WTC11 (cell line): ENCODE results near the gene RNF148. TPM values are rescaled to one million over a fixed set of nuclear protein-coding genes. Genes with fewer than 3 reads are reported as not detected.

Experiments used
- ATAC-seq: fragments of 200-7000 bp; cut with Tn5 transposase; 2 replicates; pipeline ENCODE4 v1.10.0; 2021; ENCODE audit warnings: mild to moderate bottlenecking, moderate library complexity
- CTCF ChIA-PET: fragments of 300-600 bp; sonication (Branson Sonifier 250); formaldehyde crosslinking; loops from one replicate; lab custom pipeline; 2021; ENCODE audit warnings: antibody characterized with exemption; lab: Charles Lee
- POLR2A ChIA-PET: fragments of 350-600 bp; sonication (Branson Sonifier 250); formaldehyde crosslinking; loops from one replicate; lab custom pipeline; 2021; ENCODE audit warnings: antibody characterized with exemption; lab: Charles Lee
- DNase-seq: peaks from one replicate; pipeline ENCODE4 v3.0.0; 2021; ENCODE audit warnings: low spot score
- H3K27ac Mint-ChIP-seq: 2 replicates; pipeline ENCODE4 v1.8.0; 2021; ENCODE audit warnings: mixed read lengths
- H3K27me3 Mint-ChIP-seq: 2 replicates; pipeline ENCODE4 v1.8.0; 2021; ENCODE audit warnings: low read depth, mild to moderate bottlenecking, moderate library complexity, mixed read lengths
- H3K36me3 Mint-ChIP-seq: 2 replicates; pipeline ENCODE4 v1.8.0; 2021; ENCODE audit warnings: mixed read lengths
- H3K4me1 Mint-ChIP-seq: 2 replicates; pipeline ENCODE4 v1.8.0; 2022; ENCODE audit warnings: mixed read lengths
- H3K4me3 Mint-ChIP-seq: 2 replicates; pipeline ENCODE4 v1.8.0; 2021; ENCODE audit warnings: mild to moderate bottlenecking, moderate library complexity, mixed read lengths
- H3K9me3 Mint-ChIP-seq: 2 replicates; pipeline ENCODE4 v1.8.0; 2021; ENCODE audit warnings: mixed read lengths
- CBFB ChIP-seq: sonication (generic); formaldehyde crosslinking; IDR thresholded peaks from 2 replicates; pipeline ENCODE4 v1.8.1; 2022; ENCODE audit warnings: mild to moderate bottlenecking, low read depth, missing genetic modification reagents
- ELF4 ChIP-seq: sonication (generic); formaldehyde crosslinking; IDR thresholded peaks from 2 replicates; pipeline ENCODE4 v1.8.1; 2022; ENCODE audit warnings: low read depth, mild to moderate bottlenecking, moderate library complexity, missing genetic modification reagents
- ESRRA ChIP-seq: sonication (generic); formaldehyde crosslinking; IDR thresholded peaks from 2 replicates; pipeline ENCODE4 v1.8.1; 2022; ENCODE audit warnings: mild to moderate bottlenecking, missing genetic modification reagents, borderline replicate concordance
- ETV6 ChIP-seq: sonication (generic); formaldehyde crosslinking; IDR thresholded peaks from 2 replicates; pipeline ENCODE4 v1.8.1; 2022; ENCODE audit warnings: mild to moderate bottlenecking, missing genetic modification reagents
- JAZF1 ChIP-seq: fragments of 250-450 bp; sonication (Bioruptor Pico); IDR thresholded peaks from 2 replicates; pipeline ENCODE4 v1.9.0; 2021; ENCODE audit warnings: moderate library complexity, mild to moderate bottlenecking, inconsistent platforms
- JUN ChIP-seq: sonication (generic); formaldehyde crosslinking; IDR thresholded peaks from 2 replicates; pipeline ENCODE4 v1.8.0; 2023; ENCODE audit warnings: mild to moderate bottlenecking, missing genetic modification reagents
- KAT7 ChIP-seq: sonication (generic); formaldehyde crosslinking; IDR thresholded peaks from 2 replicates; pipeline ENCODE4 v1.8.1; 2023; ENCODE audit warnings: missing genetic modification reagents, mild to moderate bottlenecking, borderline replicate concordance
- NR1H2 ChIP-seq: sonication (generic); formaldehyde crosslinking; IDR thresholded peaks from 2 replicates; pipeline ENCODE4 v1.9.0; 2021; ENCODE audit warnings: mild to moderate bottlenecking, moderate library complexity, missing genetic modification reagents
- SMAD4 ChIP-seq: sonication (generic); formaldehyde crosslinking; IDR thresholded peaks from 2 replicates; pipeline ENCODE4 v1.8.0; 2022; ENCODE audit warnings: mild to moderate bottlenecking, missing genetic modification reagents
- ZNF232 ChIP-seq: sonication (generic); formaldehyde crosslinking; IDR thresholded peaks from 2 replicates; pipeline ENCODE4 v1.8.0; 2022; ENCODE audit warnings: mild to moderate bottlenecking, missing genetic modification reagents
- ZNF263 ChIP-seq: sonication (generic); formaldehyde crosslinking; IDR thresholded peaks from 2 replicates; pipeline ENCODE4 v1.8.1; 2022; ENCODE audit warnings: low read depth, mild to moderate bottlenecking, moderate library complexity, missing genetic modification reagents
- ZNF317 ChIP-seq: sonication (generic); formaldehyde crosslinking; IDR thresholded peaks from 2 replicates; pipeline ENCODE4 v1.8.1; 2023; ENCODE audit warnings: low read depth, mild to moderate bottlenecking, moderate library complexity, missing genetic modification reagents, borderline replicate concordance
- total RNA-seq: library from RNA; stranded (reverse); gene quantifications from 3 replicates; pipeline ENCODE4 v1.2.3, GENCODE V29; 2021
- TF ChIP-seq, protein P1 (sequence below): sonication (generic); formaldehyde crosslinking; IDR thresholded peaks from 2 replicates; pipeline ENCODE4 v1.8.0; 2022; ENCODE audit warnings: mild to moderate bottlenecking, missing genetic modification reagents
- TF ChIP-seq, protein P2 (sequence below): sonication (generic); formaldehyde crosslinking; IDR thresholded peaks from 2 replicates; pipeline ENCODE4 v1.8.1; 2023; ENCODE audit warnings: mild to moderate bottlenecking, missing genetic modification reagents, moderate library complexity
- TF ChIP-seq, protein P3 (sequence below): fragments of 250-450 bp; sonication (Bioruptor Pico); conservative IDR thresholded peaks from 2 replicates; pipeline ENCODE4 v1.9.0; 2021; ENCODE audit warnings: mild to moderate bottlenecking
- TF ChIP-seq, protein P4 (sequence below): fragments of 250-450 bp; sonication (Bioruptor Pico); IDR thresholded peaks from 2 replicates; pipeline ENCODE4 v1.8.0; 2021; ENCODE audit warnings: mild to moderate bottlenecking
- TF ChIP-seq, protein P5 (sequence below): sonication (generic); formaldehyde crosslinking; IDR thresholded peaks from 2 replicates; pipeline ENCODE4 v1.8.1; 2023; ENCODE audit warnings: mild to moderate bottlenecking, missing genetic modification reagents
- TF ChIP-seq, protein P6 (sequence below): sonication (generic); formaldehyde crosslinking; IDR thresholded peaks from 2 replicates; pipeline ENCODE4 v1.8.1; 2022; ENCODE audit warnings: low read depth, missing genetic modification reagents, borderline replicate concordance
- TF ChIP-seq, protein P7 (sequence below): sonication (generic); formaldehyde crosslinking; IDR thresholded peaks from 2 replicates; pipeline ENCODE4 v1.8.0; 2023; ENCODE audit warnings: missing genetic modification reagents, mild to moderate bottlenecking, borderline replicate concordance
- TF ChIP-seq, protein P8 (sequence below): sonication (generic); formaldehyde crosslinking; IDR thresholded peaks from 2 replicates; pipeline ENCODE4 v1.8.1; 2022; ENCODE audit warnings: missing genetic modification reagents, borderline replicate concordance
- TF ChIP-seq, protein P9 (sequence below): sonication (generic); formaldehyde crosslinking; IDR thresholded peaks from 2 replicates; pipeline ENCODE4 v1.8.0; 2023; ENCODE audit warnings: missing genetic modification reagents

The RNF148 gene
- total RNA-seq, 1 experiment from 2014 or later, result 0.17 TPM

DNA sequence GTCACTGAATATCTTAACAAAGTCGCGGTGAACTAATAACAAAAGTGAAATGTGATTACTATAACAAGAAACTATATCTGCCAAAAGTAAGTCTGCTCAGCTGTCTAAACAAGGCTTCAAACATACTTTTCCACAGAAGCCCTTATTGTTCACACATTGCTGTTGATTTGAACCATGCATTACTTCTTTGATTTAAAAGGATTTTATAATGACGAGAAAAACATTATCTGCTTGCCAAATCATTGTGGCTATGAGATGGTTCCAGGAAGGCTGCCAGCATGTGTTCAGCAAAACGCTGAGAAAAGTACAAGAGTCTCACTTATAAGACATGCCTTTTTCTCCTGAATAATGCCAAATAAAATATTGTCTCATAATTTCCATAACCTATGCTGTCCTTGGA, 28.2 kb downstream of the RNF148 start (continued):
- TF ChIP-seq, protein P1, sequence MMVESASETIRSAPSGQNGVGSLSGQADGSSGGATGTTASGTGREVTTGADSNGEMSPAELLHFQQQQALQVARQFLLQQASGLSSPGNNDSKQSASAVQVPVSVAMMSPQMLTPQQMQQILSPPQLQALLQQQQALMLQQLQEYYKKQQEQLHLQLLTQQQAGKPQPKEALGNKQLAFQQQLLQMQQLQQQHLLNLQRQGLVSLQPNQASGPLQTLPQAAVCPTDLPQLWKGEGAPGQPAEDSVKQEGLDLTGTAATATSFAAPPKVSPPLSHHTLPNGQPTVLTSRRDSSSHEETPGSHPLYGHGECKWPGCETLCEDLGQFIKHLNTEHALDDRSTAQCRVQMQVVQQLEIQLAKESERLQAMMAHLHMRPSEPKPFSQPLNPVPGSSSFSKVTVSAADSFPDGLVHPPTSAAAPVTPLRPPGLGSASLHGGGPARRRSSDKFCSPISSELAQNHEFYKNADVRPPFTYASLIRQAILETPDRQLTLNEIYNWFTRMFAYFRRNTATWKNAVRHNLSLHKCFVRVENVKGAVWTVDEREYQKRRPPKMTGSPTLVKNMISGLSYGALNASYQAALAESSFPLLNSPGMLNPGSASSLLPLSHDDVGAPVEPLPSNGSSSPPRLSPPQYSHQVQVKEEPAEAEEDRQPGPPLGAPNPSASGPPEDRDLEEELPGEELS (CRISPR knock-in tag), result no peak
- TF ChIP-seq, protein P2, sequence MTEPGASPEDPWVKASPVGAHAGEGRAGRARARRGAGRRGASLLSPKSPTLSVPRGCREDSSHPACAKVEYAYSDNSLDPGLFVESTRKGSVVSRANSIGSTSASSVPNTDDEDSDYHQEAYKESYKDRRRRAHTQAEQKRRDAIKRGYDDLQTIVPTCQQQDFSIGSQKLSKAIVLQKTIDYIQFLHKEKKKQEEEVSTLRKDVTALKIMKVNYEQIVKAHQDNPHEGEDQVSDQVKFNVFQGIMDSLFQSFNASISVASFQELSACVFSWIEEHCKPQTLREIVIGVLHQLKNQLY, result no peak
- TF ChIP-seq KAT7 (CRISPR knock-in tag), result no peak
- TF ChIP-seq, protein P3, sequence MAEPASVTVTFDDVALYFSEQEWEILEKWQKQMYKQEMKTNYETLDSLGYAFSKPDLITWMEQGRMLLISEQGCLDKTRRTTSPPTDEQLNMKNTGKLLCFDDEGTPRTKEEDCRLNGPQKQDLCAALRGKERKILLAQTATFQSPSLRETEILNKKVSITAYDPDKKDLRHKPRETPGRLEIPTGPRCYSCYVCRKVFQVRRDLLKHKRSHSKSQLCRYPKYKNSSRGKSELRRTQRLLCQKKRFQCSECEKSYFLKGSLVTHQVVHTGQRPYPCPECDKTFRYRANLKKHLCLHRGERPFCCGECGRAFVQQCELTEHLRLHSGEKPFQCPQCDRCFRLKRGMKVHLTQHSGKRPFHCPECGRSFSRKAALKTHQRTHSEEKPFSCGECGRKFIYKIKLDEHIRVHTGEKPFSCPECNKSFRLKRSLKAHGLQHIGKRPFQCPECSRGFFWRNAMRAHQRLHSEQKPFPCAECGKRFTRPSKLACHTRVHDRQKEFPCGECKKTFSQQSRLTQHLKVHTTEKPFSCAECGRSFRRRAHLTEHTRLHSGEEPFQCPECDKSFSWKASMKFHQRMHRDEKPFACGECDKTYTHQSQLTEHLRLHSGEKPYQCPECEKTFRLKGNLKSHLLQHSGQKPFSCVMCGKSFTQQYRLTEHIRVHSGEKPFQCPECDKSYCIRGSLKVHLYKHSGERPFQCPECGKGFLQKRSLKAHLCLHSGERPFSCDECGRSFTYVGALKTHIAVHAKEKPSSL (CRISPR knock-in tag), result no peak

DNA sequence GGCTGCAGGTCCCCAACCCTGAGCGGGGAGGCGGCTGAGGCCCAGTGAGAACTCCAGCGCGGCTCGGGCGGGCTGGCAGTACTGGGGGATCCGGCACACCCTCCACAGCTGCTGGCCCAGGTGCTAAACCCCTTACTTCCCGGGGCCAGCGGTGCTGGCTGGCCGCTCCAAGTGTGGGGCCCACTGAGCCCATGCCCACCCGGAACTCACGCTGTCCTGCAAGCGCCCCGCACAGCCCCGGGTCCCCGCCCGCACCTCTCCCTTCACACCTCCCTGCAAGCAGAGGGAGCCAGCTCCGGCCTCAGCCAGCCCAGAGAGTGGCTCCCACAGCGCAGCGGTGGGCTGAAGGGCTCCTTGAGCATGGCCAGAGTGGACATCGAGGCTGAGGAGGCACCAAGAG, 28.8 kb downstream of the RNF148 start:
- Mint-ChIP-seq H3K27ac (no peak overlapping the region), H3K4me3 (no peak overlapping the region), H3K27me3 (no peaks in the 10 kb centered on the region), H3K9me3 (peaks cover 25% of the 10 kb centered on the region), H3K4me1 (peaks cover 55% of the 10 kb centered on the region), H3K36me3 (peaks cover 27% of the 10 kb centered on the region)
- ChIA-PET CTCF (no interaction called here), POLR2A (no interaction called here)
- ATAC-seq (no peak), DNase-seq (no peak)
- TF ChIP-seq JUN (CRISPR knock-in tag) (no peak), JAZF1 (CRISPR knock-in tag) (no peak), ZNF317 (CRISPR knock-in tag) (no peak), NR1H2 (CRISPR knock-in tag) (no peak), ELF4 (CRISPR knock-in tag) (no peak), ZNF263 (no peak), ETV6 (CRISPR knock-in tag) (no peak), ESRRA (CRISPR knock-in tag) (no peak), SMAD4 (CRISPR knock-in tag) (no peak), ZNF232 (CRISPR knock-in tag) (no peak), CBFB (CRISPR knock-in tag) (no peak)
- TF ChIP-seq, protein P4, sequence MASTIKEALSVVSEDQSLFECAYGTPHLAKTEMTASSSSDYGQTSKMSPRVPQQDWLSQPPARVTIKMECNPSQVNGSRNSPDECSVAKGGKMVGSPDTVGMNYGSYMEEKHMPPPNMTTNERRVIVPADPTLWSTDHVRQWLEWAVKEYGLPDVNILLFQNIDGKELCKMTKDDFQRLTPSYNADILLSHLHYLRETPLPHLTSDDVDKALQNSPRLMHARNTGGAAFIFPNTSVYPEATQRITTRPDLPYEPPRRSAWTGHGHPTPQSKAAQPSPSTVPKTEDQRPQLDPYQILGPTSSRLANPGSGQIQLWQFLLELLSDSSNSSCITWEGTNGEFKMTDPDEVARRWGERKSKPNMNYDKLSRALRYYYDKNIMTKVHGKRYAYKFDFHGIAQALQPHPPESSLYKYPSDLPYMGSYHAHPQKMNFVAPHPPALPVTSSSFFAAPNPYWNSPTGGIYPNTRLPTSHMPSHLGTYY, result no peak
- TF ChIP-seq, protein P5, sequence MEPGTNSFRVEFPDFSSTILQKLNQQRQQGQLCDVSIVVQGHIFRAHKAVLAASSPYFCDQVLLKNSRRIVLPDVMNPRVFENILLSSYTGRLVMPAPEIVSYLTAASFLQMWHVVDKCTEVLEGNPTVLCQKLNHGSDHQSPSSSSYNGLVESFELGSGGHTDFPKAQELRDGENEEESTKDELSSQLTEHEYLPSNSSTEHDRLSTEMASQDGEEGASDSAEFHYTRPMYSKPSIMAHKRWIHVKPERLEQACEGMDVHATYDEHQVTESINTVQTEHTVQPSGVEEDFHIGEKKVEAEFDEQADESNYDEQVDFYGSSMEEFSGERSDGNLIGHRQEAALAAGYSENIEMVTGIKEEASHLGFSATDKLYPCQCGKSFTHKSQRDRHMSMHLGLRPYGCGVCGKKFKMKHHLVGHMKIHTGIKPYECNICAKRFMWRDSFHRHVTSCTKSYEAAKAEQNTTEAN (CRISPR knock-in tag), result no peak
- TF ChIP-seq, protein P6, sequence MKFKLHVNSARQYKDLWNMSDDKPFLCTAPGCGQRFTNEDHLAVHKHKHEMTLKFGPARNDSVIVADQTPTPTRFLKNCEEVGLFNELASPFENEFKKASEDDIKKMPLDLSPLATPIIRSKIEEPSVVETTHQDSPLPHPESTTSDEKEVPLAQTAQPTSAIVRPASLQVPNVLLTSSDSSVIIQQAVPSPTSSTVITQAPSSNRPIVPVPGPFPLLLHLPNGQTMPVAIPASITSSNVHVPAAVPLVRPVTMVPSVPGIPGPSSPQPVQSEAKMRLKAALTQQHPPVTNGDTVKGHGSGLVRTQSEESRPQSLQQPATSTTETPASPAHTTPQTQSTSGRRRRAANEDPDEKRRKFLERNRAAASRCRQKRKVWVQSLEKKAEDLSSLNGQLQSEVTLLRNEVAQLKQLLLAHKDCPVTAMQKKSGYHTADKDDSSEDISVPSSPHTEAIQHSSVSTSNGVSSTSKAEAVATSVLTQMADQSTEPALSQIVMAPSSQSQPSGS (CRISPR knock-in tag), result no peak
- TF ChIP-seq, protein P7, sequence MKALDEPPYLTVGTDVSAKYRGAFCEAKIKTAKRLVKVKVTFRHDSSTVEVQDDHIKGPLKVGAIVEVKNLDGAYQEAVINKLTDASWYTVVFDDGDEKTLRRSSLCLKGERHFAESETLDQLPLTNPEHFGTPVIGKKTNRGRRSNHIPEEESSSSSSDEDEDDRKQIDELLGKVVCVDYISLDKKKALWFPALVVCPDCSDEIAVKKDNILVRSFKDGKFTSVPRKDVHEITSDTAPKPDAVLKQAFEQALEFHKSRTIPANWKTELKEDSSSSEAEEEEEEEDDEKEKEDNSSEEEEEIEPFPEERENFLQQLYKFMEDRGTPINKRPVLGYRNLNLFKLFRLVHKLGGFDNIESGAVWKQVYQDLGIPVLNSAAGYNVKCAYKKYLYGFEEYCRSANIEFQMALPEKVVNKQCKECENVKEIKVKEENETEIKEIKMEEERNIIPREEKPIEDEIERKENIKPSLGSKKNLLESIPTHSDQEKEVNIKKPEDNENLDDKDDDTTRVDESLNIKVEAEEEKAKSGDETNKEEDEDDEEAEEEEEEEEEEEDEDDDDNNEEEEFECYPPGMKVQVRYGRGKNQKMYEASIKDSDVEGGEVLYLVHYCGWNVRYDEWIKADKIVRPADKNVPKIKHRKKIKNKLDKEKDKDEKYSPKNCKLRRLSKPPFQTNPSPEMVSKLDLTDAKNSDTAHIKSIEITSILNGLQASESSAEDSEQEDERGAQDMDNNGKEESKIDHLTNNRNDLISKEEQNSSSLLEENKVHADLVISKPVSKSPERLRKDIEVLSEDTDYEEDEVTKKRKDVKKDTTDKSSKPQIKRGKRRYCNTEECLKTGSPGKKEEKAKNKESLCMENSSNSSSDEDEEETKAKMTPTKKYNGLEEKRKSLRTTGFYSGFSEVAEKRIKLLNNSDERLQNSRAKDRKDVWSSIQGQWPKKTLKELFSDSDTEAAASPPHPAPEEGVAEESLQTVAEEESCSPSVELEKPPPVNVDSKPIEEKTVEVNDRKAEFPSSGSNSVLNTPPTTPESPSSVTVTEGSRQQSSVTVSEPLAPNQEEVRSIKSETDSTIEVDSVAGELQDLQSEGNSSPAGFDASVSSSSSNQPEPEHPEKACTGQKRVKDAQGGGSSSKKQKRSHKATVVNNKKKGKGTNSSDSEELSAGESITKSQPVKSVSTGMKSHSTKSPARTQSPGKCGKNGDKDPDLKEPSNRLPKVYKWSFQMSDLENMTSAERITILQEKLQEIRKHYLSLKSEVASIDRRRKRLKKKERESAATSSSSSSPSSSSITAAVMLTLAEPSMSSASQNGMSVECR, result no peak
- TF ChIP-seq, protein P8, sequence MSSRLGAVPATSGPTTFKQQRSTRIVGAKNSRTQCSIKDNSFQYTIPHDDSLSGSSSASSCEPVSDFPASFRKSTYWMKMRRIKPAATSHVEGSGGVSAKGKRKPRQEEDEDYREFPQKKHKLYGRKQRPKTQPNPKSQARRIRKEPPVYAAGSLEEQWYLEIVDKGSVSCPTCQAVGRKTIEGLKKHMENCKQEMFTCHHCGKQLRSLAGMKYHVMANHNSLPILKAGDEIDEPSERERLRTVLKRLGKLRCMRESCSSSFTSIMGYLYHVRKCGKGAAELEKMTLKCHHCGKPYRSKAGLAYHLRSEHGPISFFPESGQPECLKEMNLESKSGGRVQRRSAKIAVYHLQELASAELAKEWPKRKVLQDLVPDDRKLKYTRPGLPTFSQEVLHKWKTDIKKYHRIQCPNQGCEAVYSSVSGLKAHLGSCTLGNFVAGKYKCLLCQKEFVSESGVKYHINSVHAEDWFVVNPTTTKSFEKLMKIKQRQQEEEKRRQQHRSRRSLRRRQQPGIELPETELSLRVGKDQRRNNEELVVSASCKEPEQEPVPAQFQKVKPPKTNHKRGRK (CRISPR knock-in tag), result no peak
- TF ChIP-seq, protein P9, sequence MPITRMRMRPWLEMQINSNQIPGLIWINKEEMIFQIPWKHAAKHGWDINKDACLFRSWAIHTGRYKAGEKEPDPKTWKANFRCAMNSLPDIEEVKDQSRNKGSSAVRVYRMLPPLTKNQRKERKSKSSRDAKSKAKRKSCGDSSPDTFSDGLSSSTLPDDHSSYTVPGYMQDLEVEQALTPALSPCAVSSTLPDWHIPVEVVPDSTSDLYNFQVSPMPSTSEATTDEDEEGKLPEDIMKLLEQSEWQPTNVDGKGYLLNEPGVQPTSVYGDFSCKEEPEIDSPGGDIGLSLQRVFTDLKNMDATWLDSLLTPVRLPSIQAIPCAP (CRISPR knock-in tag), result no peak
